ENCODE data around the gene FUBP3. TPM values are rescaled to one million over a fixed set of nuclear protein-coding genes. Genes with fewer than 3 reads are reported as not detected.

Gene FUBP3
- total and polyA plus RNA-seq, 8 donors = 17.0 to 27.8 (median 23.6) TPM

DNA sequence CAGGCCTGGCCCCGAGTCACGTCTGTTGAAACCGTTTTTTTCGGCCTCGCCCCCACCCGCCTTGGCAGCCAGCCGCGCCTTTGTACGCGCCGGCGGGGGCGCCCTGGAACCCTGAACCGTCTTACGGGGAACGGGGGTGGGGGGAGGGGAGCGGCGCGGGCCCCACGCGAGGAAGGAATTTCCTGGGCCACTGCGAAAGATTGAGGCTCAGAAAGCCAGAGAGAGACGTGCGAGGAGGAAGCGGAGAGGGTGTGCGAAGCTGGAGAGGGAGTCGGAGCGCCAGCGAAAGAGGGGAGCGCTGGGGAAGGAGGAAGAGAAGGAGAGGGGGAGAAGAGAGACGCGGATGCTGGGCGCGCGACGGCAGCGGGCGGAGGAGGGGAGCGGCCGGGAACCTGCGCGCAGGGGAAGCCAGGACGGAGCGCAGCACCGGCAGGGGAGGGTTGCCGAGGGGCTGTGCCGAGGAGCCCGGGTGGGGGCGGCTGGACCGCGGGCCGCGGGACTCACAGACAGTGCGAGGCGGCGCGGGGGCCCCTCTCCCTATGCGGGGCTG lies 80.4 kb downstream of the FUBP3 start:
- peak in 1 of 6 donors; percentile 55 for DNase-seq
- 2 to 3% methylated on average over 49 to 58 of the region's 58 CpGs for WGBS, 2 donors
- FAIRE-seq = no peak
- Histone ChIP-seq H3K4me1 (peaks cover 0 to 23% (median 16%) of the 10 kb centered on the region in 3 donors), H3K27ac (no peak overlapping the region), H3K9me3 (no peaks in the 10 kb centered on the region), H3K27me3 (peaks cover 7 to 68% (median 29%) of the 10 kb centered on the region in 4 donors), H3K36me3 (no peaks in the 10 kb centered on the region), H3K4me3 (peak overlapping the region in 2 of 4 donors; percentile 32 to 50)
- no peak for ATAC-seq
- intact Hi-C loops (cut with DNase I) = no loop called here
- TF ChIP-seq, protein P1, sequence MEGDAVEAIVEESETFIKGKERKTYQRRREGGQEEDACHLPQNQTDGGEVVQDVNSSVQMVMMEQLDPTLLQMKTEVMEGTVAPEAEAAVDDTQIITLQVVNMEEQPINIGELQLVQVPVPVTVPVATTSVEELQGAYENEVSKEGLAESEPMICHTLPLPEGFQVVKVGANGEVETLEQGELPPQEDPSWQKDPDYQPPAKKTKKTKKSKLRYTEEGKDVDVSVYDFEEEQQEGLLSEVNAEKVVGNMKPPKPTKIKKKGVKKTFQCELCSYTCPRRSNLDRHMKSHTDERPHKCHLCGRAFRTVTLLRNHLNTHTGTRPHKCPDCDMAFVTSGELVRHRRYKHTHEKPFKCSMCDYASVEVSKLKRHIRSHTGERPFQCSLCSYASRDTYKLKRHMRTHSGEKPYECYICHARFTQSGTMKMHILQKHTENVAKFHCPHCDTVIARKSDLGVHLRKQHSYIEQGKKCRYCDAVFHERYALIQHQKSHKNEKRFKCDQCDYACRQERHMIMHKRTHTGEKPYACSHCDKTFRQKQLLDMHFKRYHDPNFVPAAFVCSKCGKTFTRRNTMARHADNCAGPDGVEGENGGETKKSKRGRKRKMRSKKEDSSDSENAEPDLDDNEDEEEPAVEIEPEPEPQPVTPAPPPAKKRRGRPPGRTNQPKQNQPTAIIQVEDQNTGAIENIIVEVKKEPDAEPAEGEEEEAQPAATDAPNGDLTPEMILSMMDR (IDR thresholded peaks at IDR 0.05) = no peak

DNA sequence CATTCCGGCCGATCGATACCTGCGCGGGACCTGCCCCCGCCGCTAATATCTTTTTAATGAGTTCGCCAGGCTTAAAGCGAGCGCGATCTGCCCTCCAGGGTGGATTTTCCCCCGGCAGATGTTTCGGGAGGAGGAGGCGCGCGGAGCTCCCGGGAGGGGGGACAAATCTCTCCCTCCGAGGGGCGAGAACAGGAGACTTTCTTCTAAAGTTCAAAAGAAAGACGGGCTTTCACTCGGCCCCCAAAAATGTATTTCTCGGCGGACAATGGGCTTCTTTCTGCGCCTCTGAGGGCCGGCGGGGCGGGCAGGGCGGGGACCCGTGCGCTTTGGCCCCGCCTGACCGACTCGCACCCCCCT lies 80.9 kb downstream of the FUBP3 start:
- peak overlapping the region in 3 of 4 donors; percentile 5 to 50 (median 32) for H3K4me3 ChIP-seq
- 1 to 2% methylated on average over 29 to 33 of the region's 33 CpGs for WGBS, 2 donors
- TF ChIP-seq, protein P1 (IDR thresholded peaks at IDR 0.05) = no peak
- H3K27me3 ChIP-seq = peaks cover 7 to 72% (median 31%) of the 10 kb centered on the region in 4 donors
- H3K27ac ChIP-seq = no peak overlapping the region
- ATAC-seq (no peak), DNase-seq (peak in 1 of 6 donors; percentile 48), FAIRE-seq (no peak)
- H3K9me3 ChIP-seq = no peaks in the 10 kb centered on the region
- H3K36me3 ChIP-seq = no peaks in the 10 kb centered on the region
- peaks cover 0 to 23% (median 17%) of the 10 kb centered on the region in 3 donors for H3K4me1 ChIP-seq
- intact Hi-C loops (cut with DNase I) = no loop called here

DNA sequence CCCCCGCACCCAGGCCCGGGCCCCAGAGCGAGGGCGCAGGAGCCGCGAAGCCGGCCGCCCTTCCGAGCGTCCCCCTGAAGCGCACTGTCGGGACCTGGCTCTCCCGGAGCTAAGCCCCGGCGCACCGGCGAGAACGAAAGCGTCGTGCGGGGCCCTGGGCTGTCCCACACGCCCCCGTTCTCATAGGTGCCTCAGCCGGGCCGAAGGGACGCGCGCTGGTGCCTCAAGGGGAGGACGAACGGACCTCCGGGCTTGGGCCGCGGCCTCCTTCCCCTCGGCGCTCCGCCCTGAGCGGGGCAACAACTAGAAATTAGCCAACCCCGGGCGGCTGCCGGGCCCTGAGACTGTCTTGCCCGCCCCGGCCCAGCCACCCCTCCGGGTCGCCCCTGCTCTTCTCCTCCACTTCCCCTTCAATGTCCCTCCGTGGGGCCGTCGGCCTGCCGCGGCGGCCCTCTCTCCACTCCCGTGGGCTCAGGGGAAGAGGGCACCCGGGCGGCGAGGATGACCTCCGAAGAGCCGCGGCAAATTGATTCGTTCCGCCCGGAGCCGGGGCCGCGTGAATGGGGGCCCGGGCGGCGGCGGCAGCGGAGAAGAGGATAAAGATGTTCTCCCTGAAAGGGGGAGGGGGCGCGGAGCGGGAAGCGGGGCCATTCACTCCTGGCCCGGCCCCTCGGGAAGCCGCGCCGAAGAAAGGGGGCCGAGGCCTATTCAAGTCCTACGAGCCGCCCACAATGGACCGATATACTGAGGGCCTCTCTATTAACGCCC lies 81.5 kb downstream of the FUBP3 start:
- Histone ChIP-seq H3K4me1 (peaks cover 0 to 23% (median 23%) of the 10 kb centered on the region in 3 donors), H3K27me3 (peaks cover 7 to 77% (median 32%) of the 10 kb centered on the region in 4 donors), H3K9me3 (no peaks in the 10 kb centered on the region), H3K27ac (no peak overlapping the region), H3K4me3 (peak overlapping the region in 3 of 4 donors; percentile 5 to 50 (median 32)), H3K36me3 (no peaks in the 10 kb centered on the region)
- ATAC-seq = peak; percentile 19 to 41 (median 28)
- FAIRE-seq = no peak
- DNase-seq = peak in 1 of 6 donors; percentile 55
- WGBS, 2 donors = 2% methylated on average over 80 to 82 of the region's 82 CpGs
- intact Hi-C loops (cut with DNase I) = no loop called here
- TF ChIP-seq, protein P1 (IDR thresholded peaks at IDR 0.05) = no peak

DNA sequence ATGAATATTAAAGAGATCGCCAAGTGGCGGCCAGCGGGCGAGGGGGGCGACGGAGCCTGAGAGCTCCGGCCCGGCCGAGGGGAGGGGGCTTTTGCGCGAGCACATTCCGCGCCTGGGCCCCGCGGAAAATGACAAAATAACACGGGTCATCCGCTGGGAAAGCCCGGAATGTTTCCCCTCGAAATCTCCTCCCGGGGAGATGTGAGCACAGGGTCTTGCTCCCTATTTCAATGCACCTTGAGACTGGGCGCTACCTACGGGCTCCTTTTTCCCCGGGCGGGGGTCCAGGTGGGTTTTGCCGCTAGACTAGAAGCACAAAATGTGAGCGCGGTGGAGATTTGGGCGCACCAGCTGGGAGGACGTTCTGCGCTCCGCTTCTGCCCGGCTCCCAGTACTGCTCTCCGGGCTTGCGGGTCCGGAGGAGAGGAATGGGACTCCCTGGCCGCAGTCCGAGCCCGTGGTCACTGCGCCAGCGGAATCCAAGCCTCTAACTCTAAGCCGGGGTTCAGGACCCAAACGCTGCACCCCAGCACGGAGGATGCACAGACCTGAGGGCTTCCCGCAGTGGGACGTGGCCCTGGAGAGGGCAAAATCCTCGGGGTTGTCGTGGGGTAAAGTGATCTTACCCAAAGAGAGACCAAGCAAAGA lies 82.2 kb downstream of the FUBP3 start:
- H3K4me3 ChIP-seq = peak overlapping the region in 1 of 4 donors; percentile 50
- ATAC-seq (no peak), FAIRE-seq (no peak), DNase-seq (no peak)
- H3K27me3 ChIP-seq = peaks cover 7 to 84% (median 35%) of the 10 kb centered on the region in 4 donors
- no peak overlapping the region for H3K27ac ChIP-seq
- no peaks in the 10 kb centered on the region for H3K36me3 ChIP-seq
- intact Hi-C loops (cut with DNase I) = no loop called here
- WGBS, 2 donors = 4% methylated on average over 47 of the region's 47 CpGs
- peaks cover 0 to 24% (median 23%) of the 10 kb centered on the region in 3 donors for H3K4me1 ChIP-seq
- no peaks in the 10 kb centered on the region for H3K9me3 ChIP-seq
- TF ChIP-seq, protein P1 (IDR thresholded peaks at IDR 0.05) = no peak

All from pancreas (tissue), 10 donors.